COLO829 (cell line): Measurements from ENCODE around the gene MUC5AC.
"Not testable (repeated sequence)": the region's sequence is repeated elsewhere in the genome, so short reads cannot be mapped to it uniquely, and the experiment has no call there.

Source experiments
- DNase-seq: peaks from one replicate; pipeline ENCODE4 v3.0.0; 2012; ENCODE audit warnings: low spot score

The MUC5AC gene

DNA sequence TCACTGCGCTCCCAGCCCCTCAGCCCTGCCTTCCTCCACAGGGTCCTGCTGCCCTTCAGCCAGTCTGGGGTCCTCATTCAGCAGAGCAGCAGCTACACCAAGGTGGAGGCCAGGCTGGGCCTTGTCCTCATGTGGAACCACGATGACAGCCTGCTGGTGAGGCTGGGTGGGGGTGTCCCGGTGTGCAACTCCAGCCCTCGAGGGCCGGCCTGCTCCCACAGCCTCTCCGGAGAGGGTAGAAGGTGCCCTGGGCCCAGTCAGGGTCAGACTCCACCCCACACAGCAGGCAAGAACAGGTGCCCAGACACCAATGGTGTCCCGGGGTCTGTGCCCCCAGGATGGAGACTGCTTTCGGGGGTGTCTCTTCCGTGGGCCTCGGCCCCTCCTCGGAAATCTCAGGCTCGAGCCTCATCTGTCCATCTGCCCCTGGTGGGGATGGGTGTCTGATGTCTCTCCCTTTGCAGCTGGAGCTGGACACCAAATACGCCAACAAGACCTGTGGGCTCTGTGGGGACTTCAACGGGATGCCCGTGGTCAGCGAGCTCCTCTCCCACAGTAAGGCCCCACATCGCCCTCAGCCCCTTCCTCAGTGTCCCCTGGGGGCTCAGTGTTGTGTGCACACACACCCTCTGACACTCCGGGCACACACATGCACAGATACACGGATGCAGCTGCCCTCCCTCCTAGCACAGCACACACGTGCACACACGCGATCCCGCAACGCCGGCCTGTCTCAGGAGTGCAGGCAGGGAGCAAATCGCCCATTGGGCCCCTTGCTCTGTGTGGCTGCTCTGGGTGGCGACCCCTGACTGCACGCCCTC, 4.9 kb downstream of the MUC5AC start:
- DNase-seq, result no peak

- DNase-seq, result no peak
These were observed 5.7 kb downstream of the MUC5AC start for GRCh38 chr11:1163321-1163910.

DNA sequence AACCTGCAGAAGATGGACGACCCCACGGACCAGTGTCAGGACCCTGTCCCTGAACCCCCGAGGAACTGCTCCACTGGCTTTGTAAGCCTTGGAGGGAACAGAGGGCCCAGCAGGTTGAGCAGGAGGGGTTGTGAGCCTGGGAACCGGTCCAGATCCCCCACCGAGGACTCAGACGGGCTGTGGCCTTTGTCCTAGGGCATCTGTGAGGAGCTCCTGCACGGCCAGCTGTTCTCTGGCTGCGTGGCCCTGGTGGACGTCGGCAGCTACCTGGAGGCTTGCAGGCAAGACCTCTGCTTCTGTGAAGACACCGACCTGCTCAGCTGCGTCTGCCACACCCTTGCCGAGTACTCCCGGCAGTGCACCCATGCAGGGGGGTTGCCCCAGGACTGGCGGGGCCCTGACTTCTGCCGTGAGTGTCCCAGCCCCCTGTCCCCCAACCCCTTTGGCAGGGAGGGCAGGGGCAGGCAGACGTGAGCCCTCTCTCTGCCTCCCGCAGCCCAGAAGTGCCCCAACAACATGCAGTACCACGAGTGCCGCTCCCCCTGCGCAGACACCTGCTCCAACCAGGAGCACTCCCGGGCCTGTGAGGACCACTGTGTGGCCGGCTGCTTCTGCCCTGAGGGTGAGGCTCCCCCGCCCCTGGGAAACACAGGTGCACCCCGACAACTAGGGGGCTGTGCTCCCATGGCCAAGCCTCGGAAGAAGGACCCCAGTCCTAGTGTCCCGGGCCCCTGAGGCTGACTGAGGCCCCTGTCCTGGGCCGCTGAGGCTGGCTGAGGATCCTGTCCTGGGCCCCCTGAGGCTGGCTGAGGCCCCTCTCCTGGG, 6.4 kb downstream of the MUC5AC start:
- DNase-seq, result no peak

DNA sequence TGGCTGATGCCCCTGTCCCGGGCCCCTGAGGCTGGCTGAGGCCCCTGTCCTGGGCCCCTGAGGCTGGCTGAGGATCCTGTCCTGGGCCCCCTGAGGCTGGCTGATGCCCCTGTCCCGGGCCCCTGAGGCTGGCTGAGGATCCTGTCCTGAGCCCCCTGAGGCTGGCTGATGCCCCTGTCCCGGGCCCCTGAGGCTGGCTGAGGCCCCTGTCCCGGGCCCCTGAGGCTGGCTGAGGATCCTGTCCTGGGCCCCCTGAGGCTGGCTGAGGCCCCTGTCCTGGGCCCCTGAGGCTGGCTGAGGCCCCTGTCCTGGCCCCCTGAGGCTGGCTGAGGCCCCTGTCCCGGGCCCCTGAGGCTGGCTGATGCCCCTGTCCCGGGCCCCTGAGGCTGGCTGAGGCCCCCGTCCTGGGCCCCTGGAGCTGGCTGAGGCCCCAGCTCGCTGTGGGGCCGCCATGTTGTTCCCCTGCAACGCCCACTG, 7.1 kb downstream of the MUC5AC start:
- DNase-seq, result not testable (repeated sequence)

- DNase-seq, result no peak
These were observed 7.7 kb downstream of the MUC5AC start for GRCh38 chr11:1165256-1166041.

GRCh38 chr11:1167256-1167655, 9.5 kb downstream of the MUC5AC start:
- no peak for DNase-seq

DNA sequence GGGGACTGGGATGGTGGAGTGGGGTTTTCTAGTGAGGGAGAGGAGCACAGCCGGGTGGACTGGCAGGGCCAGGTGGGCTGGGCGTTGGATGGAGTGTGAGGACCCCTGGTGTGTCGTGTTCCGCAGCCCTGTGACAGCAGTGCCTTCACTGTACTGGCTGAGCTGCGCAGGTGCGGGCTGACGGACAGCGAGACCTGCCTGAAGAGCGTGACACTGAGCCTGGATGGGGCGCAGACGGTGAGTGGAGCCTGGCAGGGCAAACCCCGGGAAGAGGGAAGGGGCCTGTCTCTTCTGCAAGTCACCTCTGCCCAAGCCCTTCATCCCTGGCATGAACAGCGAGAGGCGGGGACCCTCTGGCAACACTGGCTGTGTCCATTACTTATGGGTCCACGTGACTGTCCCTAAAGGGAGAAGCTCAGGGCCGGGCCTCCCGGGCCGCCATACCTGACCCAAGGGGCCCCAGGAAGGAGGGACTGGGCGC, 10.0 kb downstream of the MUC5AC start:
- DNase-seq, result no peak

- DNase-seq, result no peak
These were observed 10.5 kb downstream of the MUC5AC start for GRCh38 chr11:1168256-1168655.

GRCh38 chr11:1168721-1169161, 11.0 kb downstream of the MUC5AC start:
- no peak for DNase-seq

- DNase-seq, result no peak
These were observed 13.7 kb downstream of the MUC5AC start for GRCh38 chr11:1171223-1171984.

DNA sequence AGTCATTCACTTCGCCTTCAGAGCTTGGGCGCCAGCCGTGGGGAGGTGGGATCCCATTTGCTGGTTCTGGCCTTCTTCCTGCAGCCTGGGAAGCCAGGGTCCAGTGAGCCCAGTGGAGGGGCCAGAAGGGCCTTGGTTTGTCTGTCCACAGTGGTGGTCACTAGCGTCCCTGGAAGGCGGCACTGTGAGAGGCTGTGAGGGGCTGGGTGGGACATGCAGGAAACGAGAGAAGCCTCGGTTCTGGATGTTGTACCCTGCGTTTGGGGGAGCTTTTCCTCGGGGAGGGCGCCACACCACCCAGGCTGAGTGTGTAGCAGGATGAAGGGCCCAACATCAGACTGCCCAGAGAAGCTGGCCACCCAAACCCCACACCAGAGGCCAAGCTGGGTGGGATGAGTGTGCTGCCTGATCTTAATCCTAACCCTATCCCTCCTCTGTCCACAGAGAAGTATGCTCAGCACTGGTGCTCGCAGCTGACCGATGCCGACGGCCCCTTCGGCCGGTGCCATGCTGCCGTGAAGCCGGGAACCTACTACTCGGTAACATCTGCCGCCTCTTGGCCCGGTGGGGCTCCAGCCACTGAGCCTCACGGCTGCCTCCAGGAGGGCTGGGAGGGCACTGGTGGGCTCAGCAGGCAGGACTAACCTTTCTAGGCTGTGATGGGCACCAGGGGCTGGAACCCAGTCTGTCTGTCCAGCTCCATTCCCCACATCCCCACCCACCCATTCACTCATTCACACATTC, 14.4 kb downstream of the MUC5AC start:
- DNase-seq, result no peak

DNA sequence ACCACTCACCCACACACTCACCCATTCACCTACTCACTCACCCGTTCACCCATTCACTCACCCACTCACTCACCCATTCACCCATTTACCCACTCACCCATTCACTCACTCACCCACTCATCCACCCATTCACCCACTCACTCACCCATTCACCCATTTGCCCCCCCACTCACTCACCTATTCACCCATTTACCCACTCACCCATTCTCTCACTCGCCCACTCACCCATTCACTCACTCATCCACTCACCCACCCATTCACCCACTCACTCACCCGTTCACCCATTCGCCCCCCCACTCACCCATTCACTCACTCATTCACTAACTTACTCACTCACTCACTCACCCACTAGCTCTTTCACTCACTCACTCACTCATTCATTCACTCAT, 15.0 kb downstream of the MUC5AC start:
- DNase-seq, result no peak

GRCh38 chr11:1173396-1173795, 15.6 kb downstream of the MUC5AC start:
- DNase-seq, result not testable (repeated sequence)

GRCh38 chr11:1174441-1175370, 17.0 kb downstream of the MUC5AC start:
- no peak for DNase-seq

- no peak for DNase-seq
These were observed 17.9 kb downstream of the MUC5AC start for GRCh38 chr11:1175461-1176223.

GRCh38 chr11:1176224-1177019, 18.7 kb downstream of the MUC5AC start:
- DNase-seq, result no peak

DNA sequence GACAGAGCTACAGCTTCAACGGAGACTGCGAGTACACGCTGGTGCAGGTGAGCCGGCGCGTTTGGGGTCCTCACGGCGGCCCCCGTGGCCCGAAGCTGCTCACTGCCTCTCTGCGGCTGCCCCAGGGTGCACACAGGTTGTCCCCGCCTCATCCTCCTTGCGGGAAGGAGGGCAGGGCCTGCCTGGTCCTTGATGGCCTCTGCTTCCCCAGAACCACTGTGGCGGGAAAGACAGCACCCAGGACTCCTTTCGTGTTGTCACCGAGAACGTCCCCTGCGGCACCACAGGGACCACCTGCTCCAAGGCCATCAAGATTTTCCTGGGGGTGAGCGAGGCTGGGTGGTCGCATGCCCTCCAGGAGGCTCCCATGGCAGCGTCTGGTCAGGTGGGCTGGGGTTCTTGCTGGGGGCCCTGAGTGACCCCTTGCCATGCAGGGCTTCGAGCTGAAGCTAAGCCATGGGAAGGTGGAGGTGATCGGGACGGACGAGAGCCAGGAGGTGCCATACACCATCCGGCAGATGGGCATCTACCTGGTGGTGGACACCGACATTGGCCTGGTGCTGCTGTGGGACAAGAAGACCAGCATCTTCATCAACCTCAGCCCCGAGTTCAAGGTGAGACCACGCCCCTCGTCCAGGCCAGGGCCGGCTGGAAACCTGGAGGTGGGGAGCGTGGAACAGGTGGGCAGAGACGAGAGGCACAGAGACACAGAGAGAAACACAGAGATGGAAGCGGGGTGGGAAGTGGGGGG, 19.4 kb downstream of the MUC5AC start:
- DNase-seq, result no peak
